Panc1 (cell line): ENCODE measurements around the gene GALNT18. TPM values are rescaled to one million over a fixed set of nuclear protein-coding genes. Genes with fewer than 3 reads are reported as not detected.

ENCODE experiments used
- ATAC-seq: fragments of 200-7000 bp; cut with Tn5 transposase; 2 replicates; pipeline ENCODE4 v1.9.1; 2020; ENCODE audit warnings: mild to moderate bottlenecking, moderate library complexity
- BruUV-seq: library from RNA; stranded (reverse); fragments of 400-500 nt; replicated peaks from 2 replicates; lab custom pipeline; 2021; lab: Mats Ljungman, UMichigan
- CTCF ChIA-PET: fragments of 300-600 bp; sonication (Branson Sonifier 250); formaldehyde crosslinking; loops from one replicate; lab custom pipeline; 2022; ENCODE audit warnings: antibody characterized with exemption; lab: Charles Lee
- POLR2A ChIA-PET: fragments of 300-600 bp; sonication (Branson Sonifier 250); formaldehyde crosslinking; loops from one replicate; lab custom pipeline; 2022; ENCODE audit warnings: antibody characterized with exemption; lab: Charles Lee
- DNase-seq: peaks from one replicate; pipeline ENCODE4 v3.0.0-alpha.2; 2010; ENCODE audit warnings: low read depth, low spot score
- H3K27ac ChIP-seq: 2 replicates; pipeline ENCODE4 v1.5.1; 2011; ENCODE audit warnings: mild to moderate bottlenecking, low read length, inconsistent platforms
- H3K27me3 ChIP-seq: fragments of 200-500 bp; sonication (Bioruptor generic); 2 replicates; pipeline ENCODE4 v1.6.0; 2014; ENCODE audit warnings: low read length, inconsistent platforms; ENCODE audit not compliant: control insufficient read depth, insufficient read depth
- H3K36me3 ChIP-seq: fragments of 200-500 bp; sonication (Bioruptor generic); 2 replicates; pipeline ENCODE4 v1.5.1; 2014; ENCODE audit warnings: inconsistent platforms, mild to moderate bottlenecking, low read length, moderate library complexity; ENCODE audit not compliant: control insufficient read depth, insufficient read depth
- H3K4me1 ChIP-seq: 2 replicates; pipeline ENCODE4 v1.5.1; 2011; ENCODE audit warnings: inconsistent platforms, mild to moderate bottlenecking, low read length, moderate library complexity; ENCODE audit not compliant: control insufficient read depth, insufficient read depth
- H3K4me3 ChIP-seq, 2 experiments: 2 replicates each; pipeline ENCODE4 v1.5.1; 2011 to 2012; ENCODE audit warnings: low read depth in 2 of 2, low read length in 2 of 2, mild to moderate bottlenecking in 2 of 2, inconsistent platforms in 1 of 2, moderate library complexity in 1 of 2
- H3K9me3 ChIP-seq: fragments of 200-500 bp; sonication (Bioruptor generic); 2 replicates; pipeline ENCODE4 v1.5.1; 2014; ENCODE audit warnings: low read depth, mild to moderate bottlenecking, inconsistent platforms, low read length, moderate library complexity; ENCODE audit not compliant: control insufficient read depth, insufficient read depth
- POLR2AphosphoS5 ChIP-seq: IDR thresholded peaks from 2 replicates; pipeline ENCODE4 v1.6.1; 2012; ENCODE audit warnings: mild to moderate bottlenecking, low read depth, low read length, moderate library complexity
- SIN3A ChIP-seq: IDR thresholded peaks from 2 replicates; pipeline ENCODE4 v1.6.1; 2012; ENCODE audit warnings: low read depth, mild to moderate bottlenecking, low read length, moderate library complexity, borderline replicate concordance; ENCODE audit not compliant: insufficient read depth
- TCF7L2 ChIP-seq: IDR thresholded peaks from 2 replicates; pipeline ENCODE4 v1.6.1; 2011; ENCODE audit warnings: mild to moderate bottlenecking, low read depth, low read length, inconsistent platforms
- in situ Hi-C: cut with HindIII; loops from 2 replicates; pipeline ENCODE4 v1.10.0; 2016; ENCODE audit warnings: low sequenced_read_pairs, low pct_unique_long_range_greater_than_20kb
- intact Hi-C: fragments of 100-400 bp; cut with micrococcal nuclease; formaldehyde crosslinking; loops from one replicate; pipeline ENCODE4 v1.10.0; 2022; ENCODE audit not compliant: unreplicated experiment
- total RNA-seq: library from RNA; stranded (reverse); gene quantifications from one replicate; pipeline ENCODE4 v1.2.1, GENCODE V29; 2021; ENCODE audit not compliant: unreplicated experiment
- TF ChIP-seq, protein P1 (sequence below), 2 experiments: IDR thresholded peaks; 2 replicates each; pipeline ENCODE4 v1.6.1; 2011 to 2012; ENCODE audit warnings: low read depth in 2 of 2, control low read depth in 1 of 2, low read length in 1 of 2, mild to moderate bottlenecking in 1 of 2, moderate library complexity in 1 of 2; ENCODE audit not compliant: insufficient read depth in 1 of 2
- TF ChIP-seq, protein P2 (sequence below): fragments of 450-650 bp; IDR thresholded peaks from 2 replicates; pipeline ENCODE4 v1.5.1; 2017; ENCODE audit warnings: mild to moderate bottlenecking

Gene GALNT18
- total RNA-seq, 1 experiment from 2014 or later = 8.6 TPM

- H3K4me1 ChIP-seq = peaks cover 7% of the 10 kb centered on the region; the same call in 1 of the 2 replicates
- no TSS peak for BruUV-seq
- in situ Hi-C loops = no loop called here
- ChIA-PET POLR2A (no interaction called here), CTCF (no interaction called here)
- no peak overlapping the region for H3K27ac ChIP-seq
- H3K36me3 ChIP-seq = no peaks in the 10 kb centered on the region
- no peak for DNase-seq
- ATAC-seq = no peak
- no peak for TF ChIP-seq SIN3A
- no peak for TF ChIP-seq POLR2AphosphoS5
- TF ChIP-seq TCF7L2 = no peak
- TF ChIP-seq, protein P1, sequence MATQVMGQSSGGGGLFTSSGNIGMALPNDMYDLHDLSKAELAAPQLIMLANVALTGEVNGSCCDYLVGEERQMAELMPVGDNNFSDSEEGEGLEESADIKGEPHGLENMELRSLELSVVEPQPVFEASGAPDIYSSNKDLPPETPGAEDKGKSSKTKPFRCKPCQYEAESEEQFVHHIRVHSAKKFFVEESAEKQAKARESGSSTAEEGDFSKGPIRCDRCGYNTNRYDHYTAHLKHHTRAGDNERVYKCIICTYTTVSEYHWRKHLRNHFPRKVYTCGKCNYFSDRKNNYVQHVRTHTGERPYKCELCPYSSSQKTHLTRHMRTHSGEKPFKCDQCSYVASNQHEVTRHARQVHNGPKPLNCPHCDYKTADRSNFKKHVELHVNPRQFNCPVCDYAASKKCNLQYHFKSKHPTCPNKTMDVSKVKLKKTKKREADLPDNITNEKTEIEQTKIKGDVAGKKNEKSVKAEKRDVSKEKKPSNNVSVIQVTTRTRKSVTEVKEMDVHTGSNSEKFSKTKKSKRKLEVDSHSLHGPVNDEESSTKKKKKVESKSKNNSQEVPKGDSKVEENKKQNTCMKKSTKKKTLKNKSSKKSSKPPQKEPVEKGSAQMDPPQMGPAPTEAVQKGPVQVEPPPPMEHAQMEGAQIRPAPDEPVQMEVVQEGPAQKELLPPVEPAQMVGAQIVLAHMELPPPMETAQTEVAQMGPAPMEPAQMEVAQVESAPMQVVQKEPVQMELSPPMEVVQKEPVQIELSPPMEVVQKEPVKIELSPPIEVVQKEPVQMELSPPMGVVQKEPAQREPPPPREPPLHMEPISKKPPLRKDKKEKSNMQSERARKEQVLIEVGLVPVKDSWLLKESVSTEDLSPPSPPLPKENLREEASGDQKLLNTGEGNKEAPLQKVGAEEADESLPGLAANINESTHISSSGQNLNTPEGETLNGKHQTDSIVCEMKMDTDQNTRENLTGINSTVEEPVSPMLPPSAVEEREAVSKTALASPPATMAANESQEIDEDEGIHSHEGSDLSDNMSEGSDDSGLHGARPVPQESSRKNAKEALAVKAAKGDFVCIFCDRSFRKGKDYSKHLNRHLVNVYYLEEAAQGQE (IDR thresholded peaks at IDR 0.05; ENCODE audit: insufficient read depth in 1 of 2, low read depth in 2 of 2, low read length in 1 of 2) = no peak
- TF ChIP-seq, protein P2, sequence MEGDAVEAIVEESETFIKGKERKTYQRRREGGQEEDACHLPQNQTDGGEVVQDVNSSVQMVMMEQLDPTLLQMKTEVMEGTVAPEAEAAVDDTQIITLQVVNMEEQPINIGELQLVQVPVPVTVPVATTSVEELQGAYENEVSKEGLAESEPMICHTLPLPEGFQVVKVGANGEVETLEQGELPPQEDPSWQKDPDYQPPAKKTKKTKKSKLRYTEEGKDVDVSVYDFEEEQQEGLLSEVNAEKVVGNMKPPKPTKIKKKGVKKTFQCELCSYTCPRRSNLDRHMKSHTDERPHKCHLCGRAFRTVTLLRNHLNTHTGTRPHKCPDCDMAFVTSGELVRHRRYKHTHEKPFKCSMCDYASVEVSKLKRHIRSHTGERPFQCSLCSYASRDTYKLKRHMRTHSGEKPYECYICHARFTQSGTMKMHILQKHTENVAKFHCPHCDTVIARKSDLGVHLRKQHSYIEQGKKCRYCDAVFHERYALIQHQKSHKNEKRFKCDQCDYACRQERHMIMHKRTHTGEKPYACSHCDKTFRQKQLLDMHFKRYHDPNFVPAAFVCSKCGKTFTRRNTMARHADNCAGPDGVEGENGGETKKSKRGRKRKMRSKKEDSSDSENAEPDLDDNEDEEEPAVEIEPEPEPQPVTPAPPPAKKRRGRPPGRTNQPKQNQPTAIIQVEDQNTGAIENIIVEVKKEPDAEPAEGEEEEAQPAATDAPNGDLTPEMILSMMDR = no peak
- no peak overlapping the region for H3K4me3 ChIP-seq
- no peaks in the 10 kb centered on the region for H3K27me3 ChIP-seq
- H3K9me3 ChIP-seq = no peaks in the 10 kb centered on the region
- intact Hi-C loops = no loop called here
Measured at GRCh38 chr11:11451501-11452005, 170.3 kb downstream of the GALNT18 start.

GRCh38 chr11:11450744-11451362 is 171.0 kb downstream of the GALNT18 start:
- no TSS peak for BruUV-seq
- H3K27me3 ChIP-seq = no peaks in the 10 kb centered on the region
- intact Hi-C loops = no loop called here
- POLR2A ChIA-PET = no interaction called here
- H3K4me3 ChIP-seq = no peak overlapping the region
- CTCF ChIA-PET = no interaction called here
- H3K4me1 ChIP-seq = peaks cover 7% of the 10 kb centered on the region; the same call in 1 of the 2 replicates
- in situ Hi-C loops = no loop called here
- no peaks in the 10 kb centered on the region for H3K36me3 ChIP-seq
- no peak overlapping the region for H3K27ac ChIP-seq
- DNase-seq = no peak
- TF ChIP-seq POLR2AphosphoS5 (no peak), SIN3A (no peak), TCF7L2 (no peak)
- TF ChIP-seq, protein P1 (IDR thresholded peaks at IDR 0.05; ENCODE audit: insufficient read depth in 1 of 2, low read depth in 2 of 2, low read length in 1 of 2) = no peak
- TF ChIP-seq, protein P2 = no peak
- peak; percentile 53; the same call in 1 of the 2 replicates for ATAC-seq
- no peaks in the 10 kb centered on the region for H3K9me3 ChIP-seq
